Endothelial cell of umbilical vein (primary cell): Measurements from ENCODE around the gene KIF3B. TPM values are rescaled to one million over a fixed set of nuclear protein-coding genes. Genes with fewer than 3 reads are reported as not detected.

ENCODE experiments used
- BruUV-seq: library from RNA; stranded (reverse); fragments of 400-500 nt; replicated peaks from 2 replicates; lab custom pipeline; 2021; lab: Mats Ljungman, UMichigan
- CTCF ChIA-PET: fragments of 300-600, 350-600 bp; sonication (Branson Sonifier 250); formaldehyde crosslinking; loops from one replicate; lab custom pipeline; 2021; ENCODE audit warnings: antibody characterized with exemption, inconsistent platforms; lab: Charles Lee
- POLR2A ChIA-PET: fragments of 300-600, 350-600 bp; sonication (Branson Sonifier 250); formaldehyde crosslinking; loops from one replicate; lab custom pipeline; 2021; ENCODE audit warnings: antibody characterized with exemption, inconsistent platforms; lab: Charles Lee
- DNase-seq: peaks from one replicate; pipeline ENCODE4 v3.0.0-alpha.2; 2011; ENCODE audit warnings: low read depth, low spot score
- FAIRE-seq: peaks from 2 replicates; lab custom pipeline; 2011; peaks lifted over from hg19 to GRCh38; lab: Jason Lieb, UNC
- H2AFZ ChIP-seq: 2 replicates; pipeline ENCODE4 v1.6.0; 2012; ENCODE audit warnings: low read depth, low read length, control low read depth, inconsistent platforms
- H3K27ac ChIP-seq: 2 replicates; pipeline ENCODE4 v1.5.1; 2011; ENCODE audit warnings: low read depth, mild to moderate bottlenecking, control low read depth, low read length, moderate library complexity; ENCODE audit not compliant: insufficient read depth
- H3K27me3 ChIP-seq, 2 experiments: 2 replicates each; pipeline versions ENCODE4 v1.6.0 to v1.6.1; 2011; ENCODE audit warnings: low read length in 2 of 2, mixed read lengths in 1 of 2; ENCODE audit not compliant: control insufficient read depth in 2 of 2, insufficient read depth in 2 of 2
- H3K36me3 ChIP-seq, 2 experiments: 2 replicates in 1 of 2; 3 replicates in 1 of 2; pipeline ENCODE4 v1.5.1; 2011; ENCODE audit warnings: low read length in 2 of 2, mild to moderate bottlenecking in 1 of 2, moderate library complexity in 1 of 2; ENCODE audit not compliant: control insufficient read depth in 2 of 2, insufficient read depth in 2 of 2; ENCODE audit errors: extremely low read depth in 1 of 2
- H3K4me1 ChIP-seq: 3 replicates; pipeline ENCODE4 v1.5.1; 2011; ENCODE audit warnings: mild to moderate bottlenecking, low read length; ENCODE audit not compliant: control insufficient read depth, insufficient read depth; ENCODE audit errors: extremely low read depth
- H3K4me2 ChIP-seq: 2 replicates; pipeline ENCODE4 v1.6.1; 2011; ENCODE audit warnings: low read length, control low read depth, mixed read lengths; ENCODE audit not compliant: insufficient read depth
- H3K4me3 ChIP-seq, 3 experiments: fragments of 200-600 bp in 1 of 3; sonication (generic), shearing (Covaris generic) in 1 of 3; replicated peaks in 1 of 3; 2 replicates each; pipeline ENCODE4 v1.5.1; 2011 to 2016; ENCODE audit warnings: control low read depth in 3 of 3, low read length in 3 of 3, mild to moderate bottlenecking in 2 of 3, inconsistent platforms in 1 of 3, low read depth in 1 of 3, moderate library complexity in 1 of 3; ENCODE audit not compliant: insufficient read depth in 1 of 3
- H3K79me2 ChIP-seq: 2 replicates; pipeline ENCODE4 v1.6.0; 2012; ENCODE audit warnings: low read length, inconsistent platforms; ENCODE audit not compliant: control insufficient read depth, insufficient read depth
- H3K9ac ChIP-seq: replicated peaks from 2 replicates; pipeline ENCODE3; 2011; ENCODE audit warnings: low read length, control low read depth; ENCODE audit not compliant: insufficient read depth; ENCODE audit errors: extremely low read depth
- H3K9me1 ChIP-seq: replicated peaks from 3 replicates; pipeline ENCODE4 v1.6.0; 2011; ENCODE audit warnings: mild to moderate bottlenecking, low read length; ENCODE audit not compliant: control insufficient read depth, insufficient read depth; ENCODE audit errors: extremely low read depth
- H3K9me3 ChIP-seq: replicated peaks from 2 replicates; pipeline ENCODE4 v1.5.1; 2012; ENCODE audit warnings: low read length, inconsistent platforms; ENCODE audit not compliant: control insufficient read depth, insufficient read depth
- H4K20me1 ChIP-seq: replicated peaks from 2 replicates; pipeline ENCODE3; 2011; ENCODE audit warnings: mild to moderate bottlenecking, low read length; ENCODE audit not compliant: control insufficient read depth, insufficient read depth; ENCODE audit errors: extremely low read depth
- EZH2 ChIP-seq: IDR thresholded peaks from 2 replicates; pipeline ENCODE4 v1.6.1; 2012; ENCODE audit warnings: borderline replicate concordance, low read depth, mild to moderate bottlenecking, moderate library complexity, low read length, inconsistent platforms; ENCODE audit not compliant: severe bottlenecking
- FOS ChIP-seq: IDR thresholded peaks from 2 replicates; pipeline ENCODE4 v1.6.1; 2011; ENCODE audit warnings: mild to moderate bottlenecking, low read length, moderate library complexity, borderline replicate concordance; ENCODE audit not compliant: insufficient read depth
- GATA2 ChIP-seq: IDR thresholded peaks from 2 replicates; pipeline ENCODE4 v1.7.0; 2011; ENCODE audit warnings: low read depth, mild to moderate bottlenecking, moderate library complexity, mixed read lengths, low read length; ENCODE audit not compliant: insufficient read length, insufficient read depth
- JUN ChIP-seq: IDR thresholded peaks from 2 replicates; pipeline ENCODE4 v1.6.1; 2011; ENCODE audit warnings: borderline replicate concordance, low read depth; ENCODE audit not compliant: insufficient read length, insufficient read depth
- MYC ChIP-seq: IDR thresholded peaks from one replicate; pipeline ENCODE4 v1.6.1; 2011; ENCODE audit warnings: mild to moderate bottlenecking, low read depth, low read length
- POLR2A ChIP-seq: IDR thresholded peaks from 2 replicates; pipeline ENCODE4 v1.6.1; 2012; ENCODE audit warnings: low read depth, mild to moderate bottlenecking, control low read depth, low read length
- POLR2AphosphoS5 ChIP-seq: IDR thresholded peaks from 2 replicates; pipeline ENCODE4 v1.6.1; 2012; ENCODE audit warnings: low read depth, mild to moderate bottlenecking, control low read depth, low read length, moderate library complexity; ENCODE audit not compliant: insufficient read depth
- dilution Hi-C: fragments of 300-500 bp; cut with MboI; formaldehyde crosslinking; loops from one replicate; pipeline ENCODE4 v1.15.0; 2019; ENCODE audit warnings: low sequenced_read_pairs; ENCODE audit not compliant: extremely low pct_ligation_motif_present
- intact Hi-C: fragments of 100-400 bp; cut with micrococcal nuclease; formaldehyde crosslinking; loops from one replicate; pipeline ENCODE4 v1.10.0; 2022
- polyA plus RNA-seq, 4 experiments: library from polyadenylated mRNA; depleted of rRNA in 3 of 4; stranded (reverse) in 3 of 4; unstranded in 1 of 4; fragments of >200 nt; gene quantifications; 2 replicates each; pipeline versions ENCODE4 v1.2.1 to v1.2.3, GENCODE V29; 2011 to 2012; ENCODE audit warnings: missing spikeins in 1 of 4
- total RNA-seq: library from RNA; stranded (reverse); gene quantifications from 2 replicates; pipeline ENCODE4 v1.2.3, GENCODE V29; 2021
- TF ChIP-seq, protein P1 (sequence below): IDR thresholded peaks from 2 replicates; pipeline ENCODE4 v1.6.1; 2011; ENCODE audit not compliant: insufficient read depth, insufficient read length
- TF ChIP-seq, protein P2 (sequence below), 2 donors: IDR thresholded peaks; 1 replicate in 1 of 2; 2 replicates in 1 of 2; pipeline ENCODE4 v1.5.1; 2011; ENCODE audit warnings: low read length in 2 of 2, mild to moderate bottlenecking in 2 of 2, moderate library complexity in 2 of 2, control low read depth in 1 of 2, inconsistent platforms in 1 of 2, low read depth in 1 of 2; ENCODE audit not compliant: insufficient read depth in 1 of 2; ENCODE audit errors: extremely low read depth in 1 of 2

The KIF3B gene
- total and polyA plus RNA-seq, 2 donors (not counting 3 experiments of a cell fraction or from before 2014, with no cell fraction given) = 14.5 to 25.1 TPM

DNA sequence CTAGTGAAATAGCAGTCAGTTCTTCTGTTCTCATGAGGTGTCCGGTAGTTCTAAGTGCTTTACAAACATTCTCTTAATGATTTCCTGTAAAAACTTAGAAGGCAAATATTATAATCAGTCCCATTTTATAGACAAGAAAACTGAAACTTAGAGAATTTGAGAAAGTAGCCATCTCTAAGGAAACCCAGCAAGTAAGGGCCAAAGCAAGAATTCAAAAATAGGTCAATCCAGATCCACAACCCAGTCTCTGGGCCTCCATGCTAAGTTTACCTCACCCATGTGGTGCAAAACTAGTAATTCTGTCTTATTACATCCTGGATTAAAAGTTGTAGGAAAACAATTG, 53.1 kb downstream of the KIF3B start:
- no peak overlapping the region for H3K27ac ChIP-seq
- dilution Hi-C loops (no loop called here), intact Hi-C loops (loop anchor here (5.0 kb wide), 2 partner anchors 53 to 112 kb away; partner anchors contain the start of gene KIF3B)
- H3K9me1 ChIP-seq = no peaks in the 10 kb centered on the region
- no peak overlapping the region for H2AFZ ChIP-seq
- H3K4me3 ChIP-seq = no peak overlapping the region
- no peaks in the 10 kb centered on the region for H3K9me3 ChIP-seq
- no TSS peak for BruUV-seq
- H3K4me1 ChIP-seq = peaks cover 46% of the 10 kb centered on the region
- ChIA-PET POLR2A (no interaction called here), CTCF (no interaction called here)
- H4K20me1 ChIP-seq = no peaks in the 10 kb centered on the region
- no peaks in the 10 kb centered on the region for H3K79me2 ChIP-seq
- no peaks in the 10 kb centered on the region for H3K27me3 ChIP-seq
- no peak overlapping the region for H3K9ac ChIP-seq
- TF ChIP-seq MYC (no peak), POLR2A (no peak), POLR2AphosphoS5 (no peak), FOS (no peak), EZH2 (no peak), JUN (no peak), GATA2 (no peak)
- TF ChIP-seq, protein P1, sequence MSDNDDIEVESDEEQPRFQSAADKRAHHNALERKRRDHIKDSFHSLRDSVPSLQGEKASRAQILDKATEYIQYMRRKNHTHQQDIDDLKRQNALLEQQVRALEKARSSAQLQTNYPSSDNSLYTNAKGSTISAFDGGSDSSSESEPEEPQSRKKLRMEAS = no peak
- TF ChIP-seq, protein P2, sequence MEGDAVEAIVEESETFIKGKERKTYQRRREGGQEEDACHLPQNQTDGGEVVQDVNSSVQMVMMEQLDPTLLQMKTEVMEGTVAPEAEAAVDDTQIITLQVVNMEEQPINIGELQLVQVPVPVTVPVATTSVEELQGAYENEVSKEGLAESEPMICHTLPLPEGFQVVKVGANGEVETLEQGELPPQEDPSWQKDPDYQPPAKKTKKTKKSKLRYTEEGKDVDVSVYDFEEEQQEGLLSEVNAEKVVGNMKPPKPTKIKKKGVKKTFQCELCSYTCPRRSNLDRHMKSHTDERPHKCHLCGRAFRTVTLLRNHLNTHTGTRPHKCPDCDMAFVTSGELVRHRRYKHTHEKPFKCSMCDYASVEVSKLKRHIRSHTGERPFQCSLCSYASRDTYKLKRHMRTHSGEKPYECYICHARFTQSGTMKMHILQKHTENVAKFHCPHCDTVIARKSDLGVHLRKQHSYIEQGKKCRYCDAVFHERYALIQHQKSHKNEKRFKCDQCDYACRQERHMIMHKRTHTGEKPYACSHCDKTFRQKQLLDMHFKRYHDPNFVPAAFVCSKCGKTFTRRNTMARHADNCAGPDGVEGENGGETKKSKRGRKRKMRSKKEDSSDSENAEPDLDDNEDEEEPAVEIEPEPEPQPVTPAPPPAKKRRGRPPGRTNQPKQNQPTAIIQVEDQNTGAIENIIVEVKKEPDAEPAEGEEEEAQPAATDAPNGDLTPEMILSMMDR (IDR thresholded peaks at IDR 0.05; ENCODE audit: extremely low read depth in 1 of 2, insufficient read depth in 1 of 2, low read depth in 1 of 2, low read length in 2 of 2) = no peak
- no peak for DNase-seq
- H3K4me2 ChIP-seq = no peak overlapping the region
- FAIRE-seq = no peak
- peaks cover 0 to 10% of the 10 kb centered on the region in 2 experiments for H3K36me3 ChIP-seq
